Sigmoid colon (tissue), 4 donors: ENCODE data around the gene DOK6.

Source experiments
- EP300 ChIP-seq, 4 donors: sonication (generic); formaldehyde crosslinking; IDR thresholded peaks; one replicate each; pipeline ENCODE4 v1.6.1; 2017; ENCODE audit warnings: antibody characterized with exemption in 4 of 4
- POLR2A ChIP-seq, 2 donors: fragments of 450-650 bp; IDR thresholded peaks; one replicate each; pipeline ENCODE4 v1.6.1; 2016; ENCODE audit warnings: antibody characterized with exemption in 2 of 2, mild to moderate bottlenecking in 2 of 2, moderate library complexity in 2 of 2
- POLR2AphosphoS5 ChIP-seq, 4 donors: sonication (generic); formaldehyde crosslinking; IDR thresholded peaks; one replicate each; pipeline ENCODE4 v1.6.1; 2017; ENCODE audit warnings: antibody characterized with exemption in 4 of 4
- TF ChIP-seq, protein P1 (sequence below), 4 experiments: fragments of 450-650 bp in 3 of 4; fragments of 200-600 bp in 1 of 4; IDR thresholded peaks; one replicate each; pipeline ENCODE4 v1.5.1; 2016 to 2019; ENCODE audit warnings: antibody characterized with exemption in 4 of 4, mild to moderate bottlenecking in 3 of 4, moderate library complexity in 2 of 4

DNA sequence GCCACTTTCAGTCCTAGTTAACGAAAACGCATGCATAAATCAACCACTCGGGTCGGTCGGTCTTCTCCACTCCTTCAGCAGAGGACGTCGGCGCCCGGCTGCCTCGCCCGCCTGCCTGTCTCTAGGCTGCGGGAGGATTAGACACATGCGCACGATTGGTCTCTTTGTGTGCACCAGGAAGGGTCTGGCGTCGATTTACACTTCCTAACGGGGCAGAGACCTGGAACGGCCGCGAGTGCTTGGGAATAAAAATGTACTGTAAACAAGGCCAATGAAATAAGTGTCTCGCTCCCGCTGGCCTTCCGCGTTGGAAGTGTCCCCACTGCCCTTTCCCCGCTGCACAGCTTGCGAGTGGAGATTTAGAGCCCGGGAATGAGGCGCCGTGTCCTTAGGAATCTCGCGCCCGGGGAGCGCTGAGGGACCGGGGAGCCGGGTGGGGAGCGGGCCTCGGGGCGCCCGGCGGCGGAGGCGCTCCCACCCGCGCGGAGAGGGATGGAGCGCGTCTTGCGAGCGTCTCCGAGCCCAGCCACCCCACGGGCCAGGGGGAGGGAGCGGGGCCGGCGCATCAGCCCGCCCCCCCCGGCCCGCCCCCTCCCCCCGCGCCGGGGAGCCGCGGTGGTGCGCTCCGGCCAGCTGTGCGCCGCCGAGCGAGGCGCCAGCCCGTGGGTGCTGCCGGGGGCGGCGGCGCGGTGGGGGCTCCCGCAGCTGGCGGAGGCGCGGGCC lies at the start of gene DOK6:
- TF ChIP-seq, protein P1, sequence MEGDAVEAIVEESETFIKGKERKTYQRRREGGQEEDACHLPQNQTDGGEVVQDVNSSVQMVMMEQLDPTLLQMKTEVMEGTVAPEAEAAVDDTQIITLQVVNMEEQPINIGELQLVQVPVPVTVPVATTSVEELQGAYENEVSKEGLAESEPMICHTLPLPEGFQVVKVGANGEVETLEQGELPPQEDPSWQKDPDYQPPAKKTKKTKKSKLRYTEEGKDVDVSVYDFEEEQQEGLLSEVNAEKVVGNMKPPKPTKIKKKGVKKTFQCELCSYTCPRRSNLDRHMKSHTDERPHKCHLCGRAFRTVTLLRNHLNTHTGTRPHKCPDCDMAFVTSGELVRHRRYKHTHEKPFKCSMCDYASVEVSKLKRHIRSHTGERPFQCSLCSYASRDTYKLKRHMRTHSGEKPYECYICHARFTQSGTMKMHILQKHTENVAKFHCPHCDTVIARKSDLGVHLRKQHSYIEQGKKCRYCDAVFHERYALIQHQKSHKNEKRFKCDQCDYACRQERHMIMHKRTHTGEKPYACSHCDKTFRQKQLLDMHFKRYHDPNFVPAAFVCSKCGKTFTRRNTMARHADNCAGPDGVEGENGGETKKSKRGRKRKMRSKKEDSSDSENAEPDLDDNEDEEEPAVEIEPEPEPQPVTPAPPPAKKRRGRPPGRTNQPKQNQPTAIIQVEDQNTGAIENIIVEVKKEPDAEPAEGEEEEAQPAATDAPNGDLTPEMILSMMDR (IDR thresholded peaks at IDR 0.05), result no peak
- TF ChIP-seq POLR2A (IDR thresholded peaks at IDR 0.05) (no peak), POLR2AphosphoS5 (IDR thresholded peaks at IDR 0.05) (peak in 1 of 4 donors; percentile 25), EP300 (IDR thresholded peaks at IDR 0.05) (no peak)
